ENCODE measurements around the gene ENPEP.

DNA sequence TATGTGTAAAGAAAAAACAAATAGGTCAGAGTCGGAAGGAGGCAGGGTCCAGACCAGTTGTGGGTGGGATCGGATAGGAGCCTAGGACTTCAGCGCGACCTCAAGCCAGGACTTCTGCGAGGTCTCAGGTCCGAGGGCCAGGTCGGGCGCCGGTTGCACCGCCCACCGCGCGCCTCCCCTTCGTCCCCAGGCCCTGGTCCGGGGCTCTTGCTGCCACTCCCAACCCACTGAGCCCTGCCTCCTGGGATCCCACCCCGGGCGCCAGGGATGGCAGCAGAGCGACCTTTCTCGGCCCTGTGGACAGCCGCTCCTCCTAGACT is 134.6 kb downstream of the ENPEP start:
- TF ChIP-seq, protein P1, sequence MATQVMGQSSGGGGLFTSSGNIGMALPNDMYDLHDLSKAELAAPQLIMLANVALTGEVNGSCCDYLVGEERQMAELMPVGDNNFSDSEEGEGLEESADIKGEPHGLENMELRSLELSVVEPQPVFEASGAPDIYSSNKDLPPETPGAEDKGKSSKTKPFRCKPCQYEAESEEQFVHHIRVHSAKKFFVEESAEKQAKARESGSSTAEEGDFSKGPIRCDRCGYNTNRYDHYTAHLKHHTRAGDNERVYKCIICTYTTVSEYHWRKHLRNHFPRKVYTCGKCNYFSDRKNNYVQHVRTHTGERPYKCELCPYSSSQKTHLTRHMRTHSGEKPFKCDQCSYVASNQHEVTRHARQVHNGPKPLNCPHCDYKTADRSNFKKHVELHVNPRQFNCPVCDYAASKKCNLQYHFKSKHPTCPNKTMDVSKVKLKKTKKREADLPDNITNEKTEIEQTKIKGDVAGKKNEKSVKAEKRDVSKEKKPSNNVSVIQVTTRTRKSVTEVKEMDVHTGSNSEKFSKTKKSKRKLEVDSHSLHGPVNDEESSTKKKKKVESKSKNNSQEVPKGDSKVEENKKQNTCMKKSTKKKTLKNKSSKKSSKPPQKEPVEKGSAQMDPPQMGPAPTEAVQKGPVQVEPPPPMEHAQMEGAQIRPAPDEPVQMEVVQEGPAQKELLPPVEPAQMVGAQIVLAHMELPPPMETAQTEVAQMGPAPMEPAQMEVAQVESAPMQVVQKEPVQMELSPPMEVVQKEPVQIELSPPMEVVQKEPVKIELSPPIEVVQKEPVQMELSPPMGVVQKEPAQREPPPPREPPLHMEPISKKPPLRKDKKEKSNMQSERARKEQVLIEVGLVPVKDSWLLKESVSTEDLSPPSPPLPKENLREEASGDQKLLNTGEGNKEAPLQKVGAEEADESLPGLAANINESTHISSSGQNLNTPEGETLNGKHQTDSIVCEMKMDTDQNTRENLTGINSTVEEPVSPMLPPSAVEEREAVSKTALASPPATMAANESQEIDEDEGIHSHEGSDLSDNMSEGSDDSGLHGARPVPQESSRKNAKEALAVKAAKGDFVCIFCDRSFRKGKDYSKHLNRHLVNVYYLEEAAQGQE (IDR thresholded peaks at IDR 0.05) = no peak
- no peak for TF ChIP-seq SP1 (IDR thresholded peaks at IDR 0.05)
